HG03196 (cell line): Measurements from ENCODE around the gene PPP1R9B.

Experiments used
- ATAC-seq: cut with Tn5 transposase; IDR thresholded peaks from one replicate; pipeline ENCODE4 v1.9.1; 2021; ENCODE audit not compliant: unreplicated experiment

Gene PPP1R9B

DNA sequence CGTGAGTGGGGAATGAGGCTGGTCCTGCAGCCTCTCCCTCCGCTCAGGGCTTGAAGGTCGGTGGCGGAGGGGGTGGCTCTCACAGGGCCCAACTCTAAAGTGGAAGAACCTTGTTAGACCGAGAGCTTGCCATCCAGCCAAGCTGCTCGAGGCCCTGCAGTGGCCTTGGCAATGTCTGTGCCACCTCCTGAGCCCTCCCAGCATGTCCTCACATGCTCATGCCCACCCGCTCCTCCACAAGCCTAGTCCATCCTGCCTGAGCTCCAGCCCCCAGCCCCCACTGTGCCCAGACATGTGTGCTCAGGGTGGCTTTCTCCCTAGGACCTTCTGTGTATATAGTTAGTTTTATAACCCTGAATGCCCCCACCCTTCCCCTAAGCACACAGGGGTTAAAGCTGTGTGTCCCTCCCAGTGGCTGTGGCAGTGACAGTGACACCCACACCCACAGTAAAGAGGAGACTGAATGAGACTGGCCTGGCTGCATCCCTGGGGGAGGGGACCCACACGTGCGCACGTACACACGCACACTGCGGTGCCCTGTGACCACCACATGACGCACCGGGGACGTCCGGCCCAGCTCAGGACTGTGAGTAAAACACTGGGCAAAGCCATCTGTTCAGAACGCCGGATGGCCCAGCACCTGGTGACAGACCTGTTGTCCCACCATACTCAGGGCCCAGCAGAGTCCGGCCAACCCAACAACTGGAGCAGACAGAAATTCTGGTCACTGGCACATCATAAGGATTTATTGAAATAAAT lies 39.7 kb downstream of the PPP1R9B start:
- no peak for ATAC-seq

DNA sequence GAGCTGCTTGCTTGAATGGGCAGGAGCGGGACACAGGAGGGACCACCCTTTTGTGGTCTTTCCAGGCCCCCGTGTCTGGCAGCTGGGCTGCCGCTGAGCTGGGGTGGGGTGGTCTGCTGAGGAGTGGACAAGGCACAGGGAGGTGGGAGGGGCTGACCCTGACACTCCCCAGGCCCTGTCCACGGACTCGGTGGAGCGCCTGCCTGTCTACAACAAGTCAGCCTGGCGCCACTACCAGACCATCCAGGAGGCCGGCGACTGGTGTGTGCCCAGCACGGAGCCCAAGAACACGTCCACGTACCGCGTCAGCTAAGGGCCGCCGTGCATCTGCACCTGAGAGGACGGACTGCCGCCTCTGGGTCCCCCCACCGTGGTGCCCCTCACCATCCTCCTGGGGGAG lies 40.7 kb downstream of the PPP1R9B start:
- ATAC-seq: no peak

DNA sequence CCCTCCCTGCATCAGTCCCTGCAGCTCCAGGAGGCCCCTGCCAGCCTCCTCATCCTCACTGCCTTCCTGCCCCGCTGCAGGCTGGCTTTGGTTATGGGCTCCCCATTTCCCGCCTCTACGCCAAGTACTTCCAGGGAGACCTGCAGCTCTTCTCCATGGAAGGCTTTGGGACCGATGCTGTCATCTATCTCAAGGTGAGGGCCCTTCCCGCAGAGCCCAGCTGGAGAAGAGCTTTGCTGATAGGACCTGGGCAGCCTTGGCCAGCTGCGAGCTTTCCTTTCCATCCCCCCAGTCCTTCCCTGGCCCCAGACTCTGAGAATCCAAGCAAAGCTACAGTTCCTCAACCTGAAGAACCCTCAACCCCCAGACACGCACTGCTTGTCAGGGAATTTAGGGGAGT lies 41.3 kb downstream of the PPP1R9B start:
- ATAC-seq: no peak

DNA sequence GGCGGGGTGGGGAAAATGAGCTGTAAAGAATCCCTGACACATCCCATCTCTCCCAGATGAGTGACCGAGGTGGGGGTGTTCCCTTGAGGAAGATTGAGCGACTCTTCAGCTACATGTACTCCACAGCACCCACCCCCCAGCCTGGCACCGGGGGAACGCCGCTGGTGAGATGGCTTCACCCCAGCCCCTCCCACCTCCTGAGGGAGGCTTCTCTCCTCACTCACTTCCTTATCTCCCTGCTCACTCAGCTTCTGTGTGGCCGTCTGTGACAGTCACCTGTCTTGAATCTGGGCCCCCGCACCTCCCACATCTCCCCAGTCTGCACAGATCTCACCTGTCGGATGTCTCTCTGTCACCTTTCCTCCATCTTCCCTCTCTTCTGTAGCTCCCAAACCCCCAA lies 41.9 kb downstream of the PPP1R9B start:
- ATAC-seq: no peak

DNA sequence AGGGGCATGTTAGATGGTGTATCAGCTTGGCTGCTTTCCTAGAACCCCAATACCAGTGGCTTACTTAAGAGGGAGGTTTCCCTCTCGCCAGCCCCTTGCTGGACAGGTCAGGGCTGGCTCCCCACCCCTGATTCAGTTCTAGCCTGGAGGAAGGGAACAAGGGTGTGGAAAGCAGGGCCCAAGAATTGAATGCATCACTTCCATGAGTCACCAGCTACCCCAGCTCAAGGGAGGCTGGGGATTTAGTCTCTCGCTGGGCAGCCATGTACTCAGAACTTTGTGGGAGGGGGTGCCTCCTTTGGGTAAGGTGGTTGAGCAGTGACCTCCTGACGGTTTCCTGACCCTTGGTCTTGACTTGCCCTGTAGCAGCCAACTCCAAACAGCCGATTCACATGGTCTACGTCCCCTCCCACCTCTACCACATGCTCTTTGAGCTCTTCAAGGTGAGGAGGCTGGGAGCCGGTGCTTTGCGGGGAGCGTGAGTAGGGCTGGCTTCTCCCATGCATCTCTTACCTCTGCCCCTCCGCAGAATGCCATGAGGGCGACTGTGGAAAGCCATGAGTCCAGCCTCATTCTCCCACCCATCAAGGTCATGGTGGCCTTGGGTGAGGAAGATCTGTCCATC lies 42.6 kb downstream of the PPP1R9B start:
- no peak for ATAC-seq

DNA sequence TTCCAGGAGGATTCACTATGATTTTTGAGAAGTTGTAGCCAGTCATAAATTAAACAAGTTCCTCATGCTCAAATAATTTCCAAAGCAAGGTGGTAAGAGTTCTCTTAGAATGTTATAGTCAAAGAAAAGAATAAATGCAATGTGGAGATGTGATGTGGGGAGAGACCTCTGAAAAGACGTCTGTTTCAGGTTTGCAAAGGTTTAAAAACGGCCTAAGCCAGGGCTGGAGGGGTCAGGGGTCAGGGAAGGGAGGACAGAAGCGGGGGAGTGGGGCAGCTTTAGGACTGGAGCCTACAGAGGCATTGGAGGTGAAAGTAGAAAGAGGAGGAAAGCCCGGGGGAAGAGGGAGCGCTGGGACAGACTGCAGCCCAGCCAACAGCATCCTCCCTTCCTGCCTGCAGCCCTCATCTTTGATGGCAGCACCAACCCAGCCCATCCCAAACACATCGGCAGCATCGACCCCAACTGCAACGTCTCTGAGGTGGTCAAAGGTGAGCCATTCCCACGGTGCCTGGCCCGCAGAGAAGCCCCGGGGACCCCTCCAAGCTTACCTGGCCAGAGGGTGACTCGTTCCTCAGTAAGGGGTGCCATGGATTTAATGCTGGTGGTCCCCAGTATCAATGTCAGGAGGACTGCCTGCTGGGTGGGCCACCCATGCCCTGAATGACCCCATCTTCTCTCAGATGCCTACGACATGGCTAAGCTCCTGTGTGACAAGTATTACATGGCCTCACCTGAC lies 43.9 kb downstream of the PPP1R9B start:
- no peak for ATAC-seq

DNA sequence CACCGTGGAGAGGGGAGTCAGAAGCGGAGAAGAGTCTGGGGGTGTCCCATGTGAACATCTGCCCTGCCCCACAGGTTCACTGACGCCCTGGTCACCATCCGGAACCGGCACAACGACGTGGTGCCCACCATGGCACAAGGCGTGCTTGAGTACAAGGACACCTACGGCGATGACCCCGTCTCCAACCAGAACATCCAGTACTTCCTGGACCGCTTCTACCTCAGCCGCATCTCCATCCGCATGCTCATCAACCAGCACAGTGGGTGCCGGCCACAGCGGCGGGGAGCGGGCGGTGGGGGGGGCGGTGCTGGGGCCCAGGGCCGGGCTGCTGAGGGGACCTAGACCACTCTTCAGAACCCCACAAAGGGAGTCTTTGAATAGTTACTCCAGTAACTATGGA lies 44.7 kb downstream of the PPP1R9B start:
- ATAC-seq: no peak

DNA sequence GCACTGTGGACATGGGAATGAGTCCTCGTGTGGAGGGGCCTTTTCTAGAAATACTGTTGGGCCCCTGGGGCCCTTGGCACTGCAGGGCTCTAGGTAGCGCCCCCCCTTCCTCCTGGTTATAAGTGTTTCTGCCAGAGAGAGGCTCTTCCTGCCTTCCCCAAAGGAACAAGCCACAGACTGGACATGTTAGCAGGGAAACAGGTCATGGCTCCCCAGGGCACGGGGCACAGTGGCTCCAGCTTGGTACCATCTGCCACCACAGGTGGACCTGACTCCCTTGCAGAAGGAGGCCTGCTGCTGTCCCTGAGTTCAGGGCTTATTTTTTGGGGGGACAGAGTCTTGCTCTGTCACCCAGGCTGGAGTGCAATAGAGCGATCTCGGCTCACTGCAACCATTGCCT lies 46.5 kb downstream of the PPP1R9B start:
- no peak for ATAC-seq

DNA sequence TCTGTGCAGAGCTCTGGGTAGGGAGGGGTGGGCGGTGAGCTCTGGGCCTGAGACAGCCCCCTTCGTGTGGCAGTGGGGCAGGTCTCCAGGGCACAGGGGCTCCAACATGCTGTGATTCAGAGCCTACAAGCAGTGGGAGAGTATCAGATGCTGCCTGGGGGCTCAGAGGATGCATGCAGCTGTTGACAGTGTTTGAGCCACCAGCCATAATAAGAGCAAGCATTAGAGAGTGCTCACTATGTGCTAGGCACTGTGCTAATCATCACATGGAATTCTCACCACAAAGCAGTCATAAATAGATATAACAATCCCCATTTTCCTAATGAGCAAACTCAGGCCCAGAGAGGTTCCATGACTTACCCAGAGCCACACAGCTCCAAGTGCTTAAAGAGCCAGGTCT lies 47.2 kb downstream of the PPP1R9B start:
- ATAC-seq: no peak

DNA sequence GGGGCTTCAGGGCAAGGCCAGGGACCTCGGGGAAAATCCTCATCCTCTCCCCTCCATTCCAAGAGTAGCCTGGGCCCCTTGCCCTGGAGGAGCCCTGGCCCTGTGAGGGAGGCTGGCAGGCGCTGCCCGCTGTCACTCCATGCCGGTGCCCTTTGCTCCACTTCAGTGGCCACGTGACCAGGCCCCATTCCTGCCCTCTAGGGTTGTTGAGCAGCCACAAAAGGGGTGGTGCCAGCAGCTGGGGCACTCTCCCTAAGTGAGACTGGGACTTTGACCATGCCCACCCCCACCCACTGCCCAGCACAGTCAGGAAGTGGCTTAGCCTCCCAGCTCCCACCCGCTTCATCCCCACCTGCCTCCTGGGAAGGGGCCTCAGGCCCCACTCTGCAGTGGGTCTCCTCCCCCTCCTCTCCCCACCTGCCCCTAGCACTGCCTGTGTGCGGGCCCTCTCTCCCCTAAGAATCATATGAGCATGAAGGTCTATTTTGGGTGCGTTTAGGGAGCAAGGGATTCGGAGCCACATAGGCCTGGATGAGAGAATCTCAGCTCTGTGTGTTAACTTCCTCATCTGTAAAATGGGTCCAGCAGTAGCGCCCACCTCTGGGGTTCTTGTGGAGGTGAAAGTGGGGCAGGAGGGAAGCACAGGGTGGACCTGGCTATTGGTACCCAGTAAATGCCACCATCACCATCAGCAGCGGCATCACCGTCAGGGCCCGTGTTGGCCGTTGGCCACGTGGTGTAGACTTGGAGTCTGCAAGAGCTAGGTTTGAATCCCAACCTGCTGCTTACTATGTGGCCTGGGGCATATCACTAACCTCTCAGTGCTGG lies 48.1 kb downstream of the PPP1R9B start:
- ATAC-seq: no peak

DNA sequence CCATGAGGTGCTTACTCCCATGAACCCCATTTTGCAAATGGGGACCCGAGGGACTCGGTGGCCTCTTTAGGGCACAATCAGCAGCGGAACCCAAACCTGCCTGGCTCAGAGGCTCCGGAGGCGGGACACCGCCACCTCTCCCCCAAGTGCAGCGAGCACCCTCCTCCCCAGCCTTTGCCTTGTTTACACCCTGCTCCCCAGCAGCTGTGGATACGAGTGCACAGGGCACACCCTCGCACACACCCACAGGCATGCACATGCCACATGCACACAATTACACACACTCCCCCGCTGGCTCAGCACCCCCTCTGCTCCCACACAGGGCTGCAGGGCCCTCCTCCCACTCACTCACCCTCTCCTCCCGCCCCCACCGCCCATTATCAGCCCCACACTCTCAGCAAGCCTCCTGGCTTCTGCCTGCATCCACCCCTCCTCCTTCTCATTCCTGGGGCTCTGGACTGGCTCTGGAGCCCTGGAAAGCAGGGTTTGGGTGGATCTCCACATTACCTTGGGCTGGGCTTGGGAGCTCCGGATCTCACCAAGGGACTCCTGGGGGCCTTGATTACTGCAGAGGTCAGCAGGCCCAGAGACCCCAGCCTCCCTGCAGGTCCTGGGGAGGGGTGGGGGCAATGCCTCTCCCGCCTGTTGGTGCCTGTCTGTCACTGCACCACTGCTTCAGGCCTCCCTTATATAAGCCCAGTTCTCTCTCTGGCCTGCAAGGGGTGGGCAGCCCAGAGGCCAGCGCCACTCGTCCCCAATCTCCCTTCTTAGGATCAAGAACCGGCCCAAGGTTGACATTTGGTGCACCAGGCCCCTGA lies 48.9 kb downstream of the PPP1R9B start:
- ATAC-seq: no peak

DNA sequence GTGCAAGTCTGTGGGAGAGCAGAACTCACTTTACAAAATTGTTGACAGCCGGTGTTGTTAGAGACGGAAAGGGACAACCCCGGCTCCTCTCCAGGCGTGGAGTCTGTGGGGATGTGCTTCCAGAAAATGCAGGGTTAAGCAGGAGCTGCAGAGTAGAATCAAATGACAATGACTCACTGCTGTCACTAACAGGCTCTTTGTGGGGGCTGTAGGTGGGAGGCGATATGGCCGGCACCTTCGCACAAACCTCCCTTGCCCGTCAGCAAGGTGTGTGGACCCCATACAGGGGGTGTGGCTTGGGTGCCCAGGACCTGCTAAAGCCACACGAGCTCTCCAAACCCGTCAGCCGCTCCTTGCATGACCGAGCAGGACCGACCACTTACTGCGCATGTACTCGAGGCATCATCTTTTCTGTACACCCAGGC lies 49.5 kb downstream of the PPP1R9B start:
- no peak for ATAC-seq

DNA sequence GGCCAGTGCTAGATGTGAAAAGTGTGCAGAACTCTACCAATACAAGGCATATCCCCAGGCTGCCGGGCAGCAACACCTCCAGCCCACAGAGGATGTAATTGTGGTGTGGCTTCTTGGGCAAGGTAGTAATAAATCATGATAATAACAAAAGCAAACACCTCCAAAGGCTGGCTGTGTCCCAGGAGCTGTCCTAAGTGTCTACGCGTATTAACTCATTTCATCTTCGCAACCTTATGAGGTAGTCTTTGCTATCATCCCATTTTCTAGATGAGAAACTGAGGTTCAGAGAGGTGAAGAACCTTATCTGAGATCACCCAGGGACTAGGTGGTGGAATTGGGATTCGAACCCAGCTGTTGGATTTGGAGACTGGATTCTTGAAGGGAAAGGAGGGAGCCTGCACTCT lies 50.0 kb downstream of the PPP1R9B start:
- no peak for ATAC-seq

DNA sequence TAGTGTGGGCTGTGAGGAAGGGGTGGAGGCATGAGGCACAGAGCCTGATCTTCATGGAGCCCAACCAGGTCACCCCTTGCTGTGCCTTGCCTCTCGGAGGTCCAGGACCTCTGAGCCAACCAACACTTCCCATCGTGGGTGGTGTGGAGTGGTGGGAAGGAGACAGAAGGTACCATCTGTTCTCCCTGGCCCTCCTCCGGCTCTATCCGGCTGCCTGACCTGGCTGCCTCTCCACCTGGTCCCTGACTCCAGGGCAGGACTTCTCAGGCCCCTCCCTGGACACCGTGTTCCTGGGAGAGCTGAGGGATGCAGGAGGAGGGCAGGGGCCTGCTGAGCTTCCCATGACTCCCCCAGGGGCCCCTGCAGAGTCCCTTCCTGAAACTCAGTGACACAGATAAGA lies 51.5 kb downstream of the PPP1R9B start:
- ATAC-seq: no peak

DNA sequence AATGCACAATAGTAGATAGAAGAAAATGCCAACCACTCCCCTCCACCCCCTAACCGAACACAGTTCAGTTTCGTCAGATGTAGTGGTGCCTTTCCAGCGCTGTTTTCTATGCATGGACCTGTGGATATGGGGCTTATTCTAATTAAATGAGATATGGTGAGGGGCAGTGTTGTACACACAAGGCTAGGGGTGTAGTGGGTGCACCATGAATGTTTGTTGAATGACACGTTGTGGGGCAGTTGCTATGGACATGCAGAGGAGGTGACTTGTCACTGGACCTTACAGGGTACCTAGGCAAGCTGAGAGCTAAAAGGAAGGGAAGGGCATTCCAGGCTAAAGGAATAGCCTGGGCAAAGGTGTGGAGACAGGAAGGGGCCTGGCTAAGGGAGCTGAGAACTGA lies 51.9 kb downstream of the PPP1R9B start:
- no peak for ATAC-seq

DNA sequence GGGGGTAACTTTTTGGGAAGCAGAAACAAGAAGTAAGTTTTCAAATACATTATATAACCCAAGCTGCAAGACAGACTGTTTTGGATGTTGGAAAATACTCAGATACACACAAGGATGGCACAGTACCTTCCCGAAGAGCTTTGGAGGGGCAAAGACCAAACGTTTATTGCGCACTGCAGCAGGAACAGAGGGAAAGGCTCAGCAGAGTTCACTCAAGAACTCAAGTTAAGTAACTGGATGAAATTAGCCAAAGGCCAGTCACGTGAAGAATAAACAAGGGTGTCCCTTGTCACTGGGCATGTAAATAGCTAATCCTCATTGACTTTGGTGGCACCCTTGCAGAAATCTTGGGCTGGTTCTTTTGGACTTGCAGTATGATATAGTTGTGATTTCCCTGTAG lies 52.6 kb downstream of the PPP1R9B start:
- no peak for ATAC-seq

DNA sequence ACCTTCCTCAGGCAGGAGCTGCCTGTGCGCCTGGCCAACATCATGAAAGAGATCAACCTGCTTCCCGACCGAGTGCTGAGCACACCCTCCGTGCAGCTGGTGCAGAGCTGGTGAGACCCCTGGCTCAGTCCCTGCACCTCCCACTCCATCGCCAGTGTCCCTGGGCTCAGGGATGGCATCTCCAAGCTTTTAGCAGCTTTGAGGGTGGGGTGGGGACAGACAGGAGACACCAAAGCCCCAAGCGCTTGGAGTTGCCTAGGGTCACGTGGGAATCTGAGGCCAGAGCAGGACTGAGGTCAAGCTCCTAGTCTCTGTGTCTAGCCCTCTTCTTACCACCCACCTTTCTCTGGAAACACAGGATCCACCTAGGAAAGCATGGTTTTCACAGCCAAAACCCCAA lies 53.0 kb downstream of the PPP1R9B start:
- no peak for ATAC-seq

DNA sequence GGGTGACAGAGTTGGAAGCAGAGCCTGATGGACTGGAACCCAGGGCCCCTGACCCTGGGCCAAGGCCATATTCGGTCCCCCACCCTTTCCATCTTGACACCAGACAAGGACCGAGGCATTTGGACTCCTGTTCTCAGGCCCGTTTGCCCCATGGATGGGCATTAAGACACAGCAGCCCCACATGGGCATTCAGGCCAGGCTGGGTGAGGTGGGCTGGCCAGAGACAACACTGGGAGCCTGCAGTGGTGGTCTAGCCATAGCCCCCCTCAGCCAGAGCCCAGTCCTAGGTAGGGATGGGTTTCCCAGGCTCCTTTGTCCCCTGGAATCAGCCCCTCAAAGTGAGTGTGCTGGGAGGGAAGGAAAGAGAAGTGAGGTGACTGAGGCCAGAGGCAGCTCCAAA lies 53.7 kb downstream of the PPP1R9B start:
- ATAC-seq: no peak

DNA sequence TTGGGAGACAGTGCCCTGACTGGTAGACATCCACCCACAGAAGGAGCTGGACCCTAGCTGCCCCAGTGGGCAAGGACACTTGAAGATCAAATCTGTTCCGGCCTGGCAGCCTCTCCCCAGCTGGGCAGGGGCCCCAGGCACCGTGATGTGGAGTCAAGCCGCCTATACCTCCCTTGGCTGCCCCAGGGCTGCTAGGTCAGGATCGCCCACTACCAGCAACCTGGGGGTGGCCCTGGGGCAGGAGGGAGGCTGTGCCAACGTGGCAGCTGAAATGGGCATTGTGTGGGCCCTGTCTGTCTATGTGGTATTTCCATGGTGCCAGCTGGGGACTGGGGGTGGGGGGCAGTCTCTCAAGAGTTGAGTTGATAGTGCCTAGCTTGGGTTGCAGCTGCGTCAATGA lies 54.4 kb downstream of the PPP1R9B start:
- ATAC-seq: no peak

DNA sequence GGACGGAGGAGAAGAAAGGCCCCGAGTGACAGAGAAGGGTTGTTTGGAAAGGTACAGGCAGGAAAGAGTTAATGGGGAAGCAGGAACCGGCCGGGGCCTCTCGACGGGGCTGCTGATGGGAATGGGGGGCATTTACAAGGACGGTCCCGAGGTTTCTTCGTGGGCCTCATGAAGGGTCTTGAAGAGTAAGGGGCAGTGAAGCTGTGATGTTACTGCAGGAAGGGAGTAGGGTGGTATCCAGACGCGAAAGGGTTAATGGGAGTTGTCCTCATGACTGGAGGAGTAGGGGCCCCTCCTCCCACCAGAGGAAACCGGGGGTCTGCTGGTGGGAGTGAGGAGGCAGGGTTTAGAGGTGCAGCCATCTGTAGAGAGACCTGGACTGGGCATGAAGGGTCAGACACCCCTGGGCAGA lies 54.8 kb downstream of the PPP1R9B start:
- ATAC-seq: no peak
